HG03432 (cell line): ENCODE measurements around the gene SPAG9.

Source experiments
- ATAC-seq: cut with Tn5 transposase; IDR thresholded peaks from one replicate; pipeline ENCODE4 v1.9.1; 2021; ENCODE audit warnings: mild to moderate bottlenecking, moderate library complexity; ENCODE audit not compliant: unreplicated experiment

Gene SPAG9

GRCh38 chr17:50919321-50920040, 201.2 kb downstream of the SPAG9 start:
- ATAC-seq, result peak; percentile 80

GRCh38 chr17:50918933-50919296, 201.8 kb downstream of the SPAG9 start:
- no peak for ATAC-seq

GRCh38 chr17:50918071-50918932, 202.4 kb downstream of the SPAG9 start:
- no peak for ATAC-seq

GRCh38 chr17:50917418-50917743, 203.3 kb downstream of the SPAG9 start:
- no peak for ATAC-seq

- no peak for ATAC-seq
These were observed 203.8 kb downstream of the SPAG9 start for GRCh38 chr17:50916708-50917417.

GRCh38 chr17:50916026-50916707, 204.5 kb downstream of the SPAG9 start:
- no peak for ATAC-seq

- ATAC-seq, result no peak
These were observed 206.1 kb downstream of the SPAG9 start for GRCh38 chr17:50914505-50915063.

GRCh38 chr17:50913120-50913519, 207.5 kb downstream of the SPAG9 start:
- no peak for ATAC-seq
